ENCODE data around the gene ANKRD17.

DNA sequence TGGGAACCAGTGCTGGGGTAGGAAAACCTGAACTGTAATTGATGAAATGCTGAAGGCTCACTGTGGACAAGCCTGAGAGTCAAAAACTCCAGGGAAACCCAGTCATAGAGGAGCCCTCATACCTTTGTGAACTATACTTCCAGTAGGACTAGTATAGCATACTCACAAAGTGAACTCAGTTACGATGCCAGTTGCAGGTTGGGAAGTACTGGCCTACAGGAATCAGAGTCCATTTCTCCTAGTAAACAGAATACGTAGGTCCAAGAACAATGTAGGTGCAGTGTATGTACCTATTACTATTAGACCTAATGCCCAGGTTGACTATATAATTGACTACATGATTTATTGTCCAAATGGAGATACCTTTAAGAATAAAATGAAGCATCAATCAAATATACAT is 8.5 kb upstream of the ANKRD17 start:
- TF ChIP-seq GATA2 (IDR thresholded peaks at IDR 0.05; ENCODE audit: low read depth, low read length) (no peak), GATA3 (IDR thresholded peaks at IDR 0.05; ENCODE audit: low read depth, low read length) (no peak)

All from SH-SY5Y (cell line).